H1 (cell line): ENCODE results near the gene ACOT7. TPM values are rescaled to one million over a fixed set of nuclear protein-coding genes. Genes with fewer than 3 reads are reported as not detected.

ENCODE experiments used
- CTCF ChIA-PET: fragments of 300-600 bp; sonication (Branson Sonifier 250); formaldehyde crosslinking; loops from one replicate; lab custom pipeline; 2021; ENCODE audit not compliant: partially characterized antibody; lab: Charles Lee
- POLR2A ChIA-PET: fragments of 300-600 bp; sonication (Branson Sonifier 250); formaldehyde crosslinking; loops from one replicate; lab custom pipeline; 2021; ENCODE audit warnings: inconsistent platforms; ENCODE audit not compliant: partially characterized antibody; lab: Charles Lee
- DNase-seq, 2 experiments: peaks; one replicate each; pipeline versions ENCODE4 v3.0.0 to v3.0.0-alpha.2; 2010 to 2022; ENCODE audit warnings: low spot score in 2 of 2, low read depth in 1 of 2, mixed read lengths in 1 of 2
- FAIRE-seq: peaks from 2 replicates; lab custom pipeline; 2011; peaks lifted over from hg19 to GRCh38; lab: Jason Lieb, UNC
- H2AFZ ChIP-seq: 2 replicates; pipeline ENCODE4 v1.8.1; 2012; ENCODE audit warnings: low read length, inconsistent platforms
- H2AK5ac ChIP-seq: 2 replicates; pipeline ENCODE4 v1.6.1; 2013; ENCODE audit warnings: low read depth, low read length
- H2BK120ac ChIP-seq: replicated peaks from 2 replicates; pipeline ENCODE3; 2013; ENCODE audit warnings: low read depth, low read length, inconsistent platforms
- H2BK12ac ChIP-seq: 2 replicates; pipeline ENCODE4 v1.6.1; 2013; ENCODE audit warnings: low read depth, low read length
- H2BK15ac ChIP-seq: 2 replicates; pipeline ENCODE4 v1.6.1; 2013; ENCODE audit warnings: low read length
- H2BK20ac ChIP-seq: 2 replicates; pipeline ENCODE4 v1.6.1; 2013; ENCODE audit warnings: low read length
- H2BK5ac ChIP-seq: 2 replicates; pipeline ENCODE4 v1.6.1; 2013; ENCODE audit warnings: low read depth, low read length
- H3K14ac ChIP-seq: 2 replicates; pipeline ENCODE4 v1.6.1; 2013; ENCODE audit warnings: inconsistent platforms; ENCODE audit not compliant: insufficient read length
- H3K18ac ChIP-seq: 2 replicates; pipeline ENCODE4 v1.6.1; 2013; ENCODE audit warnings: low read length; ENCODE audit errors: extremely low read depth
- H3K23ac ChIP-seq: 2 replicates; pipeline ENCODE4 v1.6.1; 2013; ENCODE audit warnings: inconsistent platforms; ENCODE audit not compliant: insufficient read length
- H3K23me2 ChIP-seq: 2 replicates; pipeline ENCODE4 v1.6.1; 2013; ENCODE audit warnings: low read depth, low read length
- H3K27ac ChIP-seq: 2 replicates; pipeline ENCODE4 v1.6.1; 2011; ENCODE audit warnings: low read depth, low read length, inconsistent platforms
- H3K27me3 ChIP-seq, 4 experiments: replicated peaks in 1 of 4; 1 replicate in 1 of 4; 2 replicates in 3 of 4; pipeline versions ENCODE4 v1.6.1 to v1.8.1; 2011 to 2013; ENCODE audit warnings: low read length in 3 of 4, mild to moderate bottlenecking in 3 of 4, inconsistent platforms in 2 of 4, mixed read lengths in 2 of 4, moderate library complexity in 1 of 4; ENCODE audit not compliant: control insufficient read depth in 3 of 4, insufficient read depth in 3 of 4; ENCODE audit errors: extremely low read depth in 1 of 4
- H3K36me3 ChIP-seq, 4 experiments: 2 replicates each; pipeline versions ENCODE4 v1.6.1 to v1.8.1; 2011 to 2013; ENCODE audit warnings: mild to moderate bottlenecking in 4 of 4, low read length in 3 of 4, moderate library complexity in 2 of 4, control low read depth in 1 of 4, inconsistent platforms in 1 of 4; ENCODE audit not compliant: insufficient read depth in 4 of 4, control insufficient read depth in 2 of 4
- H3K4ac ChIP-seq: replicated peaks from 2 replicates; pipeline ENCODE3; 2013; ENCODE audit warnings: low read length, low read depth, mixed read lengths, inconsistent platforms; ENCODE audit not compliant: insufficient read length
- H3K4me1 ChIP-seq, 4 experiments: replicated peaks in 1 of 4; 1 replicate in 1 of 4; 2 replicates in 3 of 4; pipeline versions ENCODE4 v1.6.1 to v1.8.1; 2011 to 2013; ENCODE audit warnings: low read length in 3 of 4, inconsistent platforms in 2 of 4, mixed read lengths in 1 of 4; ENCODE audit not compliant: insufficient read depth in 4 of 4, control insufficient read depth in 3 of 4
- H3K4me2 ChIP-seq, 2 experiments: 2 replicates each; pipeline versions ENCODE4 v1.6.1 to v1.8.1; 2011 to 2013; ENCODE audit warnings: low read depth in 2 of 2, low read length in 2 of 2, control low read depth in 1 of 2, inconsistent platforms in 1 of 2, mild to moderate bottlenecking in 1 of 2; ENCODE audit not compliant: insufficient read depth in 1 of 2
- H3K4me3 ChIP-seq, 4 experiments: fragments of 200-600, 300-600 bp in 1 of 4; sonication (generic), shearing (Covaris generic), sonication (Bioruptor Twin) in 1 of 4; 2 replicates each; pipeline versions ENCODE4 v1.5.1 to v1.8.1; 2011 to 2016; ENCODE audit warnings: low read length in 4 of 4, low read depth in 3 of 4, control low read depth in 2 of 4, inconsistent platforms in 2 of 4, mild to moderate bottlenecking in 2 of 4, mixed read lengths in 1 of 4, moderate library complexity in 1 of 4; ENCODE audit not compliant: insufficient read depth in 2 of 4; ENCODE audit errors: extremely low read depth in 1 of 4
- H3K56ac ChIP-seq: replicated peaks from 2 replicates; pipeline ENCODE3; 2013; ENCODE audit warnings: low read depth, mild to moderate bottlenecking, mixed read lengths, low read length, inconsistent platforms; ENCODE audit not compliant: insufficient read length
- H3K79me1 ChIP-seq: 2 replicates; pipeline ENCODE4 v1.6.1; 2013; ENCODE audit warnings: low read depth, low read length, control low read depth
- H3K79me2 ChIP-seq, 2 experiments: 2 replicates each; pipeline versions ENCODE4 v1.6.1 to v1.8.1; 2012 to 2013; ENCODE audit warnings: low read length in 2 of 2, mild to moderate bottlenecking in 2 of 2, inconsistent platforms in 1 of 2; ENCODE audit not compliant: insufficient read depth in 2 of 2, control insufficient read depth in 1 of 2
- H3K9ac ChIP-seq, 4 experiments: replicated peaks in 1 of 4; 1 replicate in 1 of 4; 2 replicates in 3 of 4; pipeline versions ENCODE4 v1.6.1 to v1.8.1; 2011 to 2013; ENCODE audit warnings: low read depth in 3 of 4, low read length in 3 of 4, control low read depth in 2 of 4, mild to moderate bottlenecking in 2 of 4, moderate library complexity in 2 of 4, inconsistent platforms in 1 of 4; ENCODE audit errors: extremely low read depth in 1 of 4
- H3K9me3 ChIP-seq, 2 experiments: 2 replicates each; pipeline versions ENCODE4 v1.6.1 to v1.8.1; 2012 to 2013; ENCODE audit warnings: mild to moderate bottlenecking in 2 of 2, moderate library complexity in 2 of 2, control low read depth in 1 of 2, inconsistent platforms in 1 of 2, low read depth in 1 of 2, low read length in 1 of 2, mixed read lengths in 1 of 2; ENCODE audit not compliant: insufficient read depth in 2 of 2
- H4K20me1 ChIP-seq, 2 experiments: replicated peaks in 1 of 2; 2 replicates each; pipeline versions ENCODE3 to v1.8.1; 2011 to 2013; ENCODE audit warnings: inconsistent platforms in 2 of 2, low read length in 2 of 2, mild to moderate bottlenecking in 1 of 2; ENCODE audit not compliant: insufficient read depth in 2 of 2, control insufficient read depth in 1 of 2
- H4K5ac ChIP-seq: 2 replicates; pipeline ENCODE4 v1.6.1; 2013; ENCODE audit warnings: low read length, low read depth, mixed read lengths, inconsistent platforms; ENCODE audit not compliant: insufficient read length
- H4K8ac ChIP-seq: 2 replicates; pipeline ENCODE4 v1.8.0; 2013; ENCODE audit warnings: mild to moderate bottlenecking, moderate library complexity, low read length, inconsistent platforms; ENCODE audit not compliant: insufficient read depth; ENCODE audit errors: extremely low read depth
- H4K91ac ChIP-seq: replicated peaks from 2 replicates; pipeline ENCODE3; 2013; ENCODE audit warnings: low read length, mixed read lengths, inconsistent platforms; ENCODE audit not compliant: insufficient read length
- BRCA1 ChIP-seq: IDR thresholded peaks from 2 replicates; pipeline ENCODE4 v1.6.1; 2012; ENCODE audit warnings: low read depth, low read length, improper control_type of control experiment
- EGR1 ChIP-seq: IDR thresholded peaks from 2 replicates; pipeline ENCODE4 v1.6.1; 2011; ENCODE audit warnings: low read depth, low read length, borderline replicate concordance
- EZH2 ChIP-seq: fragments of 200-600 bp; sonication (generic); IDR thresholded peaks from 2 replicates; pipeline ENCODE4 v1.7.1; 2012; ENCODE audit warnings: low read depth, mild to moderate bottlenecking, moderate library complexity, low read length, inconsistent platforms; ENCODE audit not compliant: severe bottlenecking
- HDAC2 ChIP-seq, 2 experiments: fragments of 300-600 bp in 1 of 2; sonication (generic) in 1 of 2; IDR thresholded peaks; 2 replicates each; pipeline ENCODE4 v1.6.1; 2011 to 2012; ENCODE audit warnings: low read depth in 2 of 2, low read length in 2 of 2, mild to moderate bottlenecking in 2 of 2, moderate library complexity in 2 of 2, borderline replicate concordance in 1 of 2, inconsistent platforms in 1 of 2
- HDAC6 ChIP-seq: IDR thresholded peaks from one replicate; pipeline ENCODE4 v1.7.1; 2012; ENCODE audit warnings: low read depth, mild to moderate bottlenecking, inconsistent platforms, low read length, moderate library complexity
- KDM5A ChIP-seq: fragments of 200-600 bp; IDR thresholded peaks from 2 replicates; pipeline ENCODE4 v1.7.1; 2012; ENCODE audit warnings: mild to moderate bottlenecking, low read length, inconsistent platforms, mixed read lengths
- RBBP5 ChIP-seq: IDR thresholded peaks from 2 replicates; pipeline ENCODE4 v1.7.1; 2012; ENCODE audit warnings: low read depth, mild to moderate bottlenecking, inconsistent platforms, low read length, moderate library complexity, borderline replicate concordance
- RXRA ChIP-seq: IDR thresholded peaks from 2 replicates; pipeline ENCODE4 v1.6.1; 2011; ENCODE audit warnings: low read depth, mild to moderate bottlenecking, low read length, moderate library complexity; ENCODE audit not compliant: insufficient read depth
- WGBS, 2 experiments: shearing (Covaris generic) in 1 of 2; methylation state at CpG; one replicate each; pipeline versions ENCODE4 v1.1.6 to v1.1.7; 2013 to 2015; ENCODE audit warnings: low lambda C conversion rate in 2 of 2, mixed read lengths in 2 of 2, inconsistent platforms in 1 of 2, low coverage in 1 of 2, missing lambda C conversion rate in 1 of 2; ENCODE audit not compliant: insufficient replicate concordance in 2 of 2, insufficient coverage in 1 of 2, insufficient read length in 1 of 2; ENCODE audit errors: extremely low coverage in 1 of 2, missing lambda C conversion rate in 1 of 2; 5-methylcytosine and 5-hydroxymethylcytosine counted together
- polyA plus RNA-seq, 7 experiments: library from polyadenylated mRNA; depleted of rRNA in 3 of 7; stranded (reverse) in 5 of 7; unstranded in 2 of 7; fragments of >200 nt in 5 of 7; fragments of 200-250 nt in 2 of 7; gene quantifications; 1 replicate in 5 of 7; 2 replicates in 1 of 7; 4 replicates in 1 of 7; pipeline versions ENCODE4 v1.2.1 to v1.2.3, GENCODE V29; 2011 to 2013; ENCODE audit warnings: missing spikeins in 2 of 7, mixed read lengths in 2 of 7
- total RNA-seq: library from RNA; stranded (reverse); fragmentation: NEBNext Ultra II Directional; extraction: Animal tissue kit (Norgen Biotek cat#: 25700); gene quantifications from 2 replicates; pipeline ENCODE4 v1.2.1, GENCODE V29; 2021
- TF ChIP-seq, protein P1 (sequence below): IDR thresholded peaks from 2 replicates; pipeline ENCODE4 v1.6.1; 2012; ENCODE audit warnings: low read length, inconsistent platforms

The ACOT7 gene
- total and polyA plus RNA-seq, 2 of the 8 experiments (the other 6 are each of a cell fraction or from before 2014, with no cell fraction given), result 151 to 214 TPM

DNA sequence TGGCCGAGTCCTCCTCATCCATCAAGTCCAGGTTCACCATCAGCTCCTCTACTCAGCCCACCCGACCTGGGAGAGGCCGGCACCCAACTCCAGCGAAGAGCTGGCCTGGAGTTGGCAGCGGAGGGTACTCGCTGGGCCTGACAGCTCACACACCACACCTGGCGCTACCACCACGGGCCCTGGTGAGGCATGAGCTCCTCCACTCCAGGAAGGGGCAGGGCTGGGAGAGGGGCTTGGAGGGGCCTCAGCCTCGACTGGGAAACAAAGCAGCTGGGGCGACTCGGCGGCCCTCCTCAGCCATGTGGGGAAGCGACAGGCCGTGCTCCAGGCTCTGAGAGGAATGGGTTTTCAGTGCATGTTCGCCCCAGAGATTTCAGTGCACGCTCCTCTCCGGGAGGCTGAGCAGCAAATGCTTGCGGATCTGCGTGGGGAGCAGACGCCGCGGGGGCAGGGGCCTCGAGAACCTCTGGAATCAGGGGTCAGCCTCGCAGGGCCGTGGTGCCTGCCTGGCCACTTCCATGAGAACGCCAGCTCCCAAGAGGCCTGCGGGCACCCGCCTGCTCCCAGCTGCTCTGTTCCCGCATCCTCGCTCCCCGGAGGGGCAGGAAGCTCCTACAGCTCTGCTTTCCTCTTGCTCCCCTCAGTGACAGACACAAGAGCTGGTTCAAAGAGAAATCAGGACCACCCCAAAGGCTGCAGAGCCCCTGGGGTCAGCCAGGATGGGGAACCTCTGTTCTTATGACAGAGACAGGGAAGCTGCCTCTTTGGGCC lies 113.8 kb downstream of the ACOT7 start:
- no peak overlapping the region for H3K4ac ChIP-seq
- H2AFZ ChIP-seq, result no peak overlapping the region
- no peak overlapping the region for H3K23ac ChIP-seq
- H2BK12ac ChIP-seq, result no peak overlapping the region
- H3K18ac ChIP-seq, result no peak overlapping the region
- ChIA-PET POLR2A (interaction anchor here (0.6 to 1.1 kb wide), 2 partner anchors 9 to 34 kb away, joined by 3 to 4 read pairs; no protein-coding TSS in a partner anchor), CTCF (interaction anchor here (0.7 to 10.6 kb wide), 17 partner anchors 9 to 93 kb away, joined by 3 to 122 read pairs (median 4); partner anchors contain the start of gene GPR153)
- no peak overlapping the region for H4K5ac ChIP-seq
- H4K8ac ChIP-seq, result no peak overlapping the region
- FAIRE-seq, result no peak
- no peak overlapping the region for H2BK15ac ChIP-seq
- WGBS, 2 experiments, result 91% methylated on average over 29 of the region's 31 CpGs; no CpG with 5 or more reads in 1 of the 2 experiments
- H3K4me3 ChIP-seq, result no peak overlapping the region
- H3K27ac ChIP-seq, result no peak overlapping the region
- H3K4me1 ChIP-seq, result peaks cover 0 to 10% (median 5%) of the 10 kb centered on the region in 4 experiments; a peak in 4 of 7 replicates
- H3K27me3 ChIP-seq, result no peaks in the 10 kb centered on the region
- H3K79me1 ChIP-seq, result peaks cover 3% of the 10 kb centered on the region; the same call in 1 of the 2 replicates
- H2BK20ac ChIP-seq, result no peak overlapping the region
- no peaks in the 10 kb centered on the region for H3K9me3 ChIP-seq
- H3K14ac ChIP-seq, result no peak overlapping the region
- no peak overlapping the region for H3K9ac ChIP-seq
- H3K56ac ChIP-seq, result no peak overlapping the region
- H3K4me2 ChIP-seq, result no peak overlapping the region
- no peak overlapping the region for H4K91ac ChIP-seq
- no peaks in the 10 kb centered on the region for H3K79me2 ChIP-seq
- H2AK5ac ChIP-seq, result no peak overlapping the region
- no peak for DNase-seq
- H4K20me1 ChIP-seq, result peaks cover 2 to 3% of the 10 kb centered on the region in 2 experiments
- no peaks in the 10 kb centered on the region for H3K23me2 ChIP-seq
- H2BK5ac ChIP-seq, result 0 out of 2 replicates have a peak overlapping the region, but pooled peaks have one; percentile 24
- no peaks in the 10 kb centered on the region; a peak in 2 of 8 replicates for H3K36me3 ChIP-seq
- H2BK120ac ChIP-seq, result no peak overlapping the region
- TF ChIP-seq HDAC6, result no peak
- TF ChIP-seq BRCA1, result no peak
- no peak for TF ChIP-seq RXRA
- no peak for TF ChIP-seq EGR1
- TF ChIP-seq EZH2, result no peak
- TF ChIP-seq KDM5A, result no peak
- TF ChIP-seq, protein P1, sequence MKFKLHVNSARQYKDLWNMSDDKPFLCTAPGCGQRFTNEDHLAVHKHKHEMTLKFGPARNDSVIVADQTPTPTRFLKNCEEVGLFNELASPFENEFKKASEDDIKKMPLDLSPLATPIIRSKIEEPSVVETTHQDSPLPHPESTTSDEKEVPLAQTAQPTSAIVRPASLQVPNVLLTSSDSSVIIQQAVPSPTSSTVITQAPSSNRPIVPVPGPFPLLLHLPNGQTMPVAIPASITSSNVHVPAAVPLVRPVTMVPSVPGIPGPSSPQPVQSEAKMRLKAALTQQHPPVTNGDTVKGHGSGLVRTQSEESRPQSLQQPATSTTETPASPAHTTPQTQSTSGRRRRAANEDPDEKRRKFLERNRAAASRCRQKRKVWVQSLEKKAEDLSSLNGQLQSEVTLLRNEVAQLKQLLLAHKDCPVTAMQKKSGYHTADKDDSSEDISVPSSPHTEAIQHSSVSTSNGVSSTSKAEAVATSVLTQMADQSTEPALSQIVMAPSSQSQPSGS, result no peak
- no peak for TF ChIP-seq RBBP5
- no peak for TF ChIP-seq HDAC2 (IDR thresholded peaks at IDR 0.05; ENCODE audit: borderline replicate concordance in 1 of 2, low read depth in 2 of 2, low read length in 2 of 2)
